PC-3 (cell line): ENCODE results near the gene ZNF697. TPM values are rescaled to one million over a fixed set of nuclear protein-coding genes. Genes with fewer than 3 reads are reported as not detected.

ENCODE experiments used
- ATAC-seq: fragments of 200-7000 bp; cut with Tn5 transposase; 2 replicates; pipeline ENCODE4 v1.9.1; 2020; ENCODE audit warnings: mild to moderate bottlenecking, moderate library complexity
- BruUV-seq: library from RNA; stranded (reverse); fragments of 400-500 nt; replicated peaks from 2 replicates; lab custom pipeline; 2021; lab: Mats Ljungman, UMichigan
- CTCF ChIA-PET: fragments of 300-600 bp; sonication (Branson Sonifier 250); formaldehyde crosslinking; loops from one replicate; lab custom pipeline; 2022; ENCODE audit warnings: antibody characterized with exemption; lab: Charles Lee
- POLR2A ChIA-PET: fragments of 300-600 bp; sonication (Branson Sonifier 250); formaldehyde crosslinking; loops from one replicate; lab custom pipeline; 2022; ENCODE audit warnings: antibody characterized with exemption; ENCODE audit not compliant: unreplicated experiment; lab: Charles Lee
- DNase-seq: peaks from one replicate; pipeline ENCODE4 v3.0.0-alpha.2; 2015
- H2AFZ ChIP-seq: fragments of 300-600 bp; sonication (generic); 2 replicates; pipeline ENCODE4 v1.6.0; 2016; ENCODE audit warnings: antibody characterized with exemption, low read length
- H3F3A ChIP-seq: fragments of 300-600 bp; sonication (generic); one replicate; pipeline ENCODE4 v1.6.0; 2017; ENCODE audit warnings: antibody characterized with exemption, low read length, control low read depth, mild to moderate bottlenecking; ENCODE audit not compliant: unreplicated experiment
- H3K27ac ChIP-seq: fragments of 300-600 bp; sonication (generic); 2 replicates; pipeline ENCODE4 v1.5.1; 2016; ENCODE audit warnings: mild to moderate bottlenecking, low read length
- H3K27me3 ChIP-seq: fragments of 300-600 bp; sonication (generic); 2 replicates; pipeline ENCODE4 v1.6.1; 2016; ENCODE audit warnings: low read length, mixed read lengths
- H3K36me3 ChIP-seq: fragments of 300-600 bp; sonication (generic); 2 replicates; pipeline ENCODE4 v1.6.1; 2016; ENCODE audit warnings: low read depth, mixed run types, low read length, mixed read lengths
- H3K4me1 ChIP-seq: fragments of 300-600 bp; sonication (generic); 2 replicates; pipeline ENCODE4 v1.5.1; 2016; ENCODE audit warnings: low read length; ENCODE audit not compliant: insufficient read depth
- H3K4me2 ChIP-seq: fragments of 300-600 bp; sonication (generic); 2 replicates; pipeline ENCODE4 v1.6.0; 2016; ENCODE audit warnings: low read length
- H3K4me3 ChIP-seq: fragments of 300-600 bp; sonication (generic); 2 replicates; pipeline ENCODE4 v1.5.1; 2016; ENCODE audit warnings: mild to moderate bottlenecking, low read length, mixed read lengths
- H3K79me2 ChIP-seq: fragments of 300-600 bp; sonication (generic); 2 replicates; pipeline ENCODE4 v1.6.1; 2017; ENCODE audit warnings: low read length, mixed read lengths
- H3K9ac ChIP-seq: fragments of 300-600 bp; sonication (generic); 2 replicates; pipeline ENCODE4 v1.6.0; 2016; ENCODE audit warnings: mild to moderate bottlenecking, low read length
- H3K9me2 ChIP-seq: fragments of 300-600 bp; sonication (generic); replicated peaks from 2 replicates; pipeline ENCODE4 v1.6.1; 2016; ENCODE audit warnings: mixed run types, low read length, mixed read lengths
- H3K9me3 ChIP-seq: fragments of 300-600 bp; sonication (generic); 2 replicates; pipeline ENCODE4 v1.6.1; 2016; ENCODE audit warnings: low read length, mixed read lengths
- H4K20me1 ChIP-seq: fragments of 300-600 bp; sonication (generic); 2 replicates; pipeline ENCODE4 v1.6.1; 2016; ENCODE audit warnings: low read length, mixed read lengths
- EZH2 ChIP-seq: fragments of 300-600 bp; sonication (generic); IDR thresholded peaks from one replicate; pipeline ENCODE4 v1.6.1; 2017; ENCODE audit warnings: antibody characterized with exemption, mild to moderate bottlenecking, low read length; ENCODE audit not compliant: unreplicated experiment
- EZH2phosphoT487 ChIP-seq: fragments of 300-600 bp; sonication (generic); IDR thresholded peaks from 2 replicates; pipeline ENCODE4 v1.6.1; 2018; ENCODE audit warnings: mild to moderate bottlenecking, antibody characterized with exemption, low read length, borderline replicate concordance
- intact Hi-C: fragments of 100-400 bp; cut with micrococcal nuclease; formaldehyde crosslinking; loops from 2 replicates; pipeline ENCODE4 v1.9.0; 2023
- total RNA-seq: library from RNA; depleted of rRNA; stranded (reverse); fragments of >200 nt; gene quantifications from 2 replicates; pipeline ENCODE4 v1.2.3, GENCODE V29; 2014
- TF ChIP-seq, protein P1 (sequence below): fragments of 300-600 bp; sonication (generic); conservative IDR thresholded peaks from 2 replicates; pipeline ENCODE4 v1.5.1; 2017; ENCODE audit warnings: antibody characterized with exemption, low read depth, mild to moderate bottlenecking, low read length

ZNF697 gene
- total RNA-seq, 1 experiment from 2014 or later: 5.3 TPM

GRCh38 chr1:119679223-119679622, 31.2 kb upstream of the ZNF697 start:
- BruUV-seq: no TSS peak
- POLR2A ChIA-PET: no interaction called here
- no peak overlapping the region for H3K27ac ChIP-seq
- no peak overlapping the region for H3K4me2 ChIP-seq
- no peak overlapping the region for H2AFZ ChIP-seq
- peaks cover 4% of the 10 kb centered on the region for H3F3A ChIP-seq
- TF ChIP-seq EZH2phosphoT487: no peak
- TF ChIP-seq, protein P1, sequence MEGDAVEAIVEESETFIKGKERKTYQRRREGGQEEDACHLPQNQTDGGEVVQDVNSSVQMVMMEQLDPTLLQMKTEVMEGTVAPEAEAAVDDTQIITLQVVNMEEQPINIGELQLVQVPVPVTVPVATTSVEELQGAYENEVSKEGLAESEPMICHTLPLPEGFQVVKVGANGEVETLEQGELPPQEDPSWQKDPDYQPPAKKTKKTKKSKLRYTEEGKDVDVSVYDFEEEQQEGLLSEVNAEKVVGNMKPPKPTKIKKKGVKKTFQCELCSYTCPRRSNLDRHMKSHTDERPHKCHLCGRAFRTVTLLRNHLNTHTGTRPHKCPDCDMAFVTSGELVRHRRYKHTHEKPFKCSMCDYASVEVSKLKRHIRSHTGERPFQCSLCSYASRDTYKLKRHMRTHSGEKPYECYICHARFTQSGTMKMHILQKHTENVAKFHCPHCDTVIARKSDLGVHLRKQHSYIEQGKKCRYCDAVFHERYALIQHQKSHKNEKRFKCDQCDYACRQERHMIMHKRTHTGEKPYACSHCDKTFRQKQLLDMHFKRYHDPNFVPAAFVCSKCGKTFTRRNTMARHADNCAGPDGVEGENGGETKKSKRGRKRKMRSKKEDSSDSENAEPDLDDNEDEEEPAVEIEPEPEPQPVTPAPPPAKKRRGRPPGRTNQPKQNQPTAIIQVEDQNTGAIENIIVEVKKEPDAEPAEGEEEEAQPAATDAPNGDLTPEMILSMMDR: no peak
- H3K9me3 ChIP-seq: no peaks in the 10 kb centered on the region
- CTCF ChIA-PET: no interaction called here
- intact Hi-C loops: loop anchor here (10.0 kb wide), 1 partner anchor 106 kb away; no protein-coding TSS in a partner anchor
- H3K4me3 ChIP-seq: no peak overlapping the region
- no peaks in the 10 kb centered on the region for H3K36me3 ChIP-seq
- H3K9ac ChIP-seq: no peak overlapping the region
- no peaks in the 10 kb centered on the region for H3K79me2 ChIP-seq
- H3K4me1 ChIP-seq: peaks cover 16% of the 10 kb centered on the region
- no peaks in the 10 kb centered on the region for H4K20me1 ChIP-seq
- DNase-seq (no peak), ATAC-seq (no peak)
- no peaks in the 10 kb centered on the region for H3K27me3 ChIP-seq
- no peaks in the 10 kb centered on the region for H3K9me2 ChIP-seq

GRCh38 chr1:119676571-119677206, 28.6 kb upstream of the ZNF697 start:
- DNase-seq (no peak), ATAC-seq (no peak)
- intact Hi-C loops: loop anchor here (10.0 kb wide), 1 partner anchor 108 kb away; no protein-coding TSS in a partner anchor
- no peak overlapping the region for H2AFZ ChIP-seq
- no peak overlapping the region for H3K4me3 ChIP-seq
- no peaks in the 10 kb centered on the region for H3K9me2 ChIP-seq
- no TSS peak for BruUV-seq
- H3K4me1 ChIP-seq: peaks cover 40% of the 10 kb centered on the region
- H3K27me3 ChIP-seq: no peaks in the 10 kb centered on the region
- H4K20me1 ChIP-seq: no peaks in the 10 kb centered on the region
- no peaks in the 10 kb centered on the region for H3K79me2 ChIP-seq
- H3K27ac ChIP-seq: no peak overlapping the region
- H3K4me2 ChIP-seq: no peak overlapping the region
- ChIA-PET POLR2A (no interaction called here), CTCF (no interaction called here)
- no peak overlapping the region for H3K9ac ChIP-seq
- no peaks in the 10 kb centered on the region for H3K9me3 ChIP-seq
- TF ChIP-seq EZH2: no peak
- TF ChIP-seq, protein P1: peak; percentile 37
- peaks cover 9% of the 10 kb centered on the region for H3F3A ChIP-seq
- no peaks in the 10 kb centered on the region for H3K36me3 ChIP-seq
